Caco-2 (cell line): ENCODE results near the gene WDR49. TPM values are rescaled to one million over a fixed set of nuclear protein-coding genes. Genes with fewer than 3 reads are reported as not detected.

Experiments
- BruUV-seq: library from RNA; stranded (reverse); fragments of 400-500 nt; replicated peaks from 2 replicates; lab custom pipeline; 2021; lab: Mats Ljungman, UMichigan
- CTCF ChIA-PET: fragments of 300-600 bp; sonication (Branson Sonifier 250); formaldehyde crosslinking; loops from one replicate; lab custom pipeline; 2022; ENCODE audit warnings: antibody characterized with exemption; lab: Charles Lee
- POLR2A ChIA-PET: fragments of 300-600 bp; sonication (Branson Sonifier 250); formaldehyde crosslinking; loops from one replicate; lab custom pipeline; 2022; ENCODE audit warnings: antibody characterized with exemption; lab: Charles Lee
- DNase-seq, 2 experiments: peaks; one replicate each; pipeline versions ENCODE4 v3.0.0 to v3.0.0-alpha.2; 2020 to 2022
- H3K27me3 ChIP-seq: replicated peaks from 2 replicates; pipeline ENCODE4 v1.6.0; 2011; ENCODE audit warnings: low read length; ENCODE audit not compliant: control insufficient read depth, insufficient read depth
- H3K36me3 ChIP-seq: 2 replicates; pipeline ENCODE4 v1.5.1; 2011; ENCODE audit warnings: low read length; ENCODE audit not compliant: control insufficient read depth, insufficient read depth
- H3K4me1 ChIP-seq: fragments of 250-450 bp; sonication (Bioruptor Pico); 2 replicates; pipeline ENCODE4 v1.5.1; 2020; ENCODE audit warnings: mild to moderate bottlenecking
- H3K4me3 ChIP-seq: 2 replicates; pipeline ENCODE4 v1.5.1; 2011; ENCODE audit warnings: low read depth, mild to moderate bottlenecking, control low read depth, low read length
- H3K9me3 ChIP-seq: fragments of 250-450 bp; sonication (Bioruptor Pico); 2 replicates; pipeline ENCODE4 v1.5.1; 2020; ENCODE audit warnings: mild to moderate bottlenecking, moderate library complexity
- H3K27ac Mint-ChIP-seq: one replicate; pipeline ENCODE4 v1.8.0; 2022; ENCODE audit warnings: mixed read lengths; ENCODE audit not compliant: unreplicated experiment
- H3K27me3 Mint-ChIP-seq: one replicate; pipeline ENCODE4 v1.8.0; 2022; ENCODE audit warnings: mixed read lengths; ENCODE audit not compliant: insufficient read depth, unreplicated experiment
- H3K36me3 Mint-ChIP-seq: one replicate; pipeline ENCODE4 v1.8.0; 2022; ENCODE audit warnings: mild to moderate bottlenecking, mixed read lengths; ENCODE audit not compliant: insufficient read depth, unreplicated experiment
- H3K4me1 Mint-ChIP-seq: one replicate; pipeline ENCODE4 v1.8.0; 2022; ENCODE audit warnings: low read depth, mixed read lengths; ENCODE audit not compliant: unreplicated experiment
- H3K4me3 Mint-ChIP-seq: one replicate; pipeline ENCODE4 v1.8.0; 2022; ENCODE audit warnings: mild to moderate bottlenecking, moderate library complexity, mixed read lengths; ENCODE audit not compliant: unreplicated experiment
- H3K9me3 Mint-ChIP-seq: one replicate; pipeline ENCODE4 v1.8.0; 2022; ENCODE audit warnings: mixed read lengths; ENCODE audit not compliant: unreplicated experiment
- intact Hi-C: fragments of 100-400 bp; cut with micrococcal nuclease; formaldehyde crosslinking; loops from one replicate; pipeline ENCODE4 v1.10.0; 2022; ENCODE audit not compliant: unreplicated experiment
- total RNA-seq: library from RNA; stranded (reverse); gene quantifications from 2 replicates; pipeline ENCODE4 v1.2.3, GENCODE V29; 2022
- TF ChIP-seq, protein P1 (sequence below), 2 experiments: fragments of 200-600 bp in 1 of 2; IDR thresholded peaks; 1 replicate in 1 of 2; 2 replicates in 1 of 2; pipeline versions ENCODE4 v1.5.1 to v1.8.0; 2011 to 2022; ENCODE audit warnings: antibody characterized with exemption in 1 of 2, control low read depth in 1 of 2, inconsistent platforms in 1 of 2, low read depth in 1 of 2, low read length in 1 of 2, mild to moderate bottlenecking in 1 of 2, moderate library complexity in 1 of 2; ENCODE audit not compliant: insufficient read depth in 1 of 2, severe bottlenecking in 1 of 2, unreplicated experiment in 1 of 2

WDR49 gene
- total RNA-seq, 1 experiment from 2014 or later, result 0.32 TPM

DNA sequence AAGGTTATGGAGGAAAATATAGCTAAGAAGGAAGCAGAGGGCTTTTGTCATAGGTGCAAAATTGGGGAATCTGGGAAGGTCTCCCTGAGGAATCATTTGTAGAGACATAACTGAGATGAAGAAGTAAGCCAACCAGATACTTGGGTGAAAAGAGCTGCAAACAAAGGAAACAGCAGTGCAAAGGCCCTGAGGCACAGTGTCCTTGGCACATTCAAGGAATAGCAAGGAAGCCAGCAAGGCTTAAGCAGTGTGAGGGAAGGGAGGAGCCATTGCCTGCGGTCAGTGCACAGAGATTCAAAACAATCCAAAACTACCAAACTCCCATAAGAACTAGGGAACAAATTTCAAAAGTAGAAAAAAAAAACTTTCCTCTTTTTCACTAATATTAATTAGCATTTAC, 88.3 kb downstream of the WDR49 start:
- intact Hi-C loops, result no loop called here
- no peak overlapping the region for H3K4me3 Mint-ChIP-seq
- ChIA-PET CTCF (no interaction called here), POLR2A (no interaction called here)
- no peaks in the 10 kb centered on the region for H3K27me3 Mint-ChIP-seq
- H3K27ac Mint-ChIP-seq, result no peak overlapping the region
- no peaks in the 10 kb centered on the region for H3K9me3 Mint-ChIP-seq
- DNase-seq, result no peak
- Histone ChIP-seq H3K4me3 (no peak overlapping the region), H3K27me3 (no peaks in the 10 kb centered on the region), H3K4me1 (no peaks in the 10 kb centered on the region), H3K9me3 (no peaks in the 10 kb centered on the region), H3K36me3 (no peaks in the 10 kb centered on the region)
- H3K36me3 Mint-ChIP-seq, result peaks cover 6% of the 10 kb centered on the region
- TF ChIP-seq, protein P1, sequence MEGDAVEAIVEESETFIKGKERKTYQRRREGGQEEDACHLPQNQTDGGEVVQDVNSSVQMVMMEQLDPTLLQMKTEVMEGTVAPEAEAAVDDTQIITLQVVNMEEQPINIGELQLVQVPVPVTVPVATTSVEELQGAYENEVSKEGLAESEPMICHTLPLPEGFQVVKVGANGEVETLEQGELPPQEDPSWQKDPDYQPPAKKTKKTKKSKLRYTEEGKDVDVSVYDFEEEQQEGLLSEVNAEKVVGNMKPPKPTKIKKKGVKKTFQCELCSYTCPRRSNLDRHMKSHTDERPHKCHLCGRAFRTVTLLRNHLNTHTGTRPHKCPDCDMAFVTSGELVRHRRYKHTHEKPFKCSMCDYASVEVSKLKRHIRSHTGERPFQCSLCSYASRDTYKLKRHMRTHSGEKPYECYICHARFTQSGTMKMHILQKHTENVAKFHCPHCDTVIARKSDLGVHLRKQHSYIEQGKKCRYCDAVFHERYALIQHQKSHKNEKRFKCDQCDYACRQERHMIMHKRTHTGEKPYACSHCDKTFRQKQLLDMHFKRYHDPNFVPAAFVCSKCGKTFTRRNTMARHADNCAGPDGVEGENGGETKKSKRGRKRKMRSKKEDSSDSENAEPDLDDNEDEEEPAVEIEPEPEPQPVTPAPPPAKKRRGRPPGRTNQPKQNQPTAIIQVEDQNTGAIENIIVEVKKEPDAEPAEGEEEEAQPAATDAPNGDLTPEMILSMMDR (IDR thresholded peaks at IDR 0.05; ENCODE audit: insufficient read depth in 1 of 2, low read depth in 1 of 2, low read length in 1 of 2, severe bottlenecking in 1 of 2, unreplicated experiment in 1 of 2), result no peak
- no peaks in the 10 kb centered on the region for H3K4me1 Mint-ChIP-seq
- no TSS peak for BruUV-seq

DNA sequence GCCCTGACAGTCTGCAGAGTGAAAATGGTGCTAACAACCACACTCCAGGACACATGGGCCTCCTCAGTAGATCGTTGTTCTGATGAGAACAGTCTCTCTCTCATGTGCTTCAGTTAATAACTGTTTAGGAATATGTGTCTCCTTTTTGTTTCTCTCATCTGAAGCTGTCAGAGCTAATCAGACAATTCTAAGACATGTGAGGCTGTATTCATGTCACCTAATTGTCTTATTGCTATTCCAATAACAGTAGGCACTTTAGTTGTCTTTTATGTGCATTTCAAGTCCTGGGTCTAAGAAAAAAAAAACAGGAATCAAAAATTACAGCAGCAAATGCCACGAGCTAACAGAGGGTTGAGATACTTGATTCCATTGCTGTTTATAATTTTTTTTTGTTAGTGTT, 89.1 kb downstream of the WDR49 start:
- Histone ChIP-seq H3K4me3 (no peak overlapping the region), H3K36me3 (no peaks in the 10 kb centered on the region), H3K27me3 (no peaks in the 10 kb centered on the region), H3K4me1 (no peaks in the 10 kb centered on the region), H3K9me3 (no peaks in the 10 kb centered on the region)
- Mint-ChIP-seq H3K27me3 (no peaks in the 10 kb centered on the region), H3K36me3 (peaks cover 6% of the 10 kb centered on the region), H3K4me1 (no peaks in the 10 kb centered on the region), H3K9me3 (no peaks in the 10 kb centered on the region), H3K27ac (no peak overlapping the region), H3K4me3 (no peak overlapping the region)
- BruUV-seq, result no TSS peak
- intact Hi-C loops, result no loop called here
- TF ChIP-seq, protein P1 (IDR thresholded peaks at IDR 0.05; ENCODE audit: insufficient read depth in 1 of 2, low read depth in 1 of 2, low read length in 1 of 2, severe bottlenecking in 1 of 2, unreplicated experiment in 1 of 2), result no peak
- POLR2A ChIA-PET, result no interaction called here
- CTCF ChIA-PET, result no interaction called here
- DNase-seq, result no peak

DNA sequence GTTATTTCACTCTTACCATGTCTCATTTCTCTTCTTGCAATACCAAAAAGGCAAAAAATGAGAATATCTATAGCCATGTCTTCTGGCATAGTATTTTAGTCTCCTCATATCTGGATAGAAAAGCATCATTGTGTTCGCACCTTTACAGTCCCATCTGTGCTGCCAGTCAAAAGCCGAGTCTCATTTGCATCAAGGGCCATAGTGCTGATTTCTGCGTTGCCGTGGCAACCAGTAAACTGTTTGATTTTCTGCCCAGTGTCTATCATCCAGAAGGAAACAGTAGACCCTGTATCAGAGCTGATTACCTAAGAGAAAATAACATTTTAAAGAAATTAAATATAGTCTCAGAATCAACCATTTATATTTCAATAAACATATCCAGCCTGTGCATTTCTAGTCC, 93.8 kb downstream of the WDR49 start:
- ChIA-PET CTCF (no interaction called here), POLR2A (no interaction called here)
- no peaks in the 10 kb centered on the region for H3K27me3 Mint-ChIP-seq
- no peaks in the 10 kb centered on the region for H3K4me1 Mint-ChIP-seq
- intact Hi-C loops, result no loop called here
- H3K9me3 Mint-ChIP-seq, result no peaks in the 10 kb centered on the region
- Histone ChIP-seq H3K9me3 (no peaks in the 10 kb centered on the region), H3K4me3 (no peak overlapping the region), H3K4me1 (no peaks in the 10 kb centered on the region), H3K36me3 (no peaks in the 10 kb centered on the region), H3K27me3 (no peaks in the 10 kb centered on the region)
- TF ChIP-seq, protein P1 (IDR thresholded peaks at IDR 0.05; ENCODE audit: insufficient read depth in 1 of 2, low read depth in 1 of 2, low read length in 1 of 2, severe bottlenecking in 1 of 2, unreplicated experiment in 1 of 2), result no peak
- no peaks in the 10 kb centered on the region for H3K36me3 Mint-ChIP-seq
- no peak overlapping the region for H3K4me3 Mint-ChIP-seq
- BruUV-seq, result no TSS peak
- DNase-seq, result no peak
- H3K27ac Mint-ChIP-seq, result no peak overlapping the region
